ENCODE results near the gene RAD9A. TPM values are rescaled to one million over a fixed set of nuclear protein-coding genes. Genes with fewer than 3 reads are reported as not detected.

Gene RAD9A
- total RNA-seq, 1 experiment from 2014 or later: 20.9 TPM

GRCh38 chr11:67410369-67410831 lies 18.6 kb downstream of the RAD9A start:
- no CpG with 5 or more reads among the region's 15 CpGs for WGBS (ENCODE audit: extremely low coverage, insufficient read length, low lambda C conversion rate)
- Histone ChIP-seq H3K56ac (ENCODE audit: insufficient read length, low read depth, low read length) (no peak overlapping the region), H3K23me2 (ENCODE audit: insufficient read length, low read depth, low read length, poor library complexity, severe bottlenecking) (no peaks in the 10 kb centered on the region), H3K4me2 (ENCODE audit: insufficient read depth, insufficient read length, low read length) (no peak overlapping the region), H4K5ac (ENCODE audit: insufficient read length, low read depth, low read length) (no peak overlapping the region), H3K79me2 (ENCODE audit: insufficient read depth, low read length) (no peaks in the 10 kb centered on the region), H3K9me3 (ENCODE audit: control insufficient read depth, low read depth, low read length) (no peaks in the 10 kb centered on the region), H3K79me1 (ENCODE audit: insufficient read depth, low read depth, low read length, poor library complexity, severe bottlenecking) (no peaks in the 10 kb centered on the region), H2BK15ac (ENCODE audit: low read depth, low read length) (no peak overlapping the region), H4K8ac (replicated peaks; ENCODE audit: insufficient read length, low read depth, low read length) (no peak overlapping the region), H4K91ac (ENCODE audit: insufficient read length, low read depth, low read length) (no peak overlapping the region), H3K27me3 (ENCODE audit: insufficient read depth, low read length) (no peaks in the 10 kb centered on the region), H3K14ac (ENCODE audit: insufficient read depth, low read length) (no peak overlapping the region), H2AK5ac (ENCODE audit: insufficient read length, low read length) (no peak overlapping the region), H4K20me1 (ENCODE audit: control insufficient read depth, insufficient read depth, insufficient read length) (no peaks in the 10 kb centered on the region), H3K23ac (ENCODE audit: insufficient read length, low read depth, low read length) (no peak overlapping the region), H3K18ac (ENCODE audit: insufficient read length, low read depth, low read length) (no peak overlapping the region), H3K27ac (ENCODE audit: insufficient read length, low read depth, low read length) (no peak overlapping the region), H2AFZ (ENCODE audit: low read length) (no peak overlapping the region), H3T11ph (ENCODE audit: low read length) (no peak overlapping the region), H2BK5ac (ENCODE audit: insufficient read length, low read length) (no peak overlapping the region), H3K4me1 (ENCODE audit: insufficient read depth, low read length) (no peaks in the 10 kb centered on the region), H3K9ac (ENCODE audit: extremely low read depth, insufficient read length, low read length) (no peak overlapping the region), H2BK12ac (ENCODE audit: insufficient read length, low read depth, low read length) (no peak overlapping the region), H2BK120ac (ENCODE audit: low read depth, low read length, poor library complexity, severe bottlenecking) (no peak overlapping the region), H3K4ac (ENCODE audit: low read depth, low read length) (no peak overlapping the region), H2BK20ac (ENCODE audit: low read depth, low read length, poor library complexity, severe bottlenecking) (no peak overlapping the region)
- peaks cover 14 to 28% of the 10 kb centered on the region in 2 experiments for H3K4me1 Mint-ChIP-seq
- H3K9me3 Mint-ChIP-seq: no peaks in the 10 kb centered on the region
- TF ChIP-seq CTCF (conservative IDR thresholded peaks at IDR 0.05): no peak
- 0 out of 5 replicates have a peak overlapping the region, but pooled peaks of 1 of the 2 experiments have one; percentile 17 for H3K4me3 Mint-ChIP-seq
- DNase-seq: no peak
- no peak overlapping the region for H3K27ac Mint-ChIP-seq
- no peaks in the 10 kb centered on the region for H3K36me3 Mint-ChIP-seq (ENCODE audit: insufficient read depth in 1 of 3, low read depth in 3 of 3)
- H3K27me3 Mint-ChIP-seq (ENCODE audit: low read depth): peaks cover 52% of the 10 kb centered on the region

Data from H9 (cell line).